H9 (cell line): ENCODE data around the gene PSMB7. TPM values are rescaled to one million over a fixed set of nuclear protein-coding genes. Genes with fewer than 3 reads are reported as not detected.

Experiments
- DNase-seq: peaks from one replicate; pipeline ENCODE4 v3.0.0-alpha.2; 2017
- H2AFZ ChIP-seq: one replicate; pipeline ENCODE4 v1.6.1; 2013; ENCODE audit warnings: mild to moderate bottlenecking, low read length, control low read depth, moderate library complexity
- H2AK5ac ChIP-seq: 2 replicates; pipeline ENCODE4 v1.6.1; 2013; ENCODE audit warnings: low read length, control low read depth, mixed read lengths; ENCODE audit not compliant: insufficient read length
- H2BK120ac ChIP-seq: one replicate; pipeline ENCODE4 v1.6.1; 2013; ENCODE audit warnings: low read depth, mild to moderate bottlenecking, low read length, control low read depth, inconsistent platforms; ENCODE audit not compliant: poor library complexity, severe bottlenecking
- H2BK12ac ChIP-seq: 2 replicates; pipeline ENCODE4 v1.6.1; 2013; ENCODE audit warnings: low read length, control low read depth, mixed read lengths, low read depth; ENCODE audit not compliant: insufficient read length
- H2BK15ac ChIP-seq: 2 replicates; pipeline ENCODE4 v1.6.1; 2013; ENCODE audit warnings: low read depth, low read length, control low read depth
- H2BK20ac ChIP-seq: one replicate; pipeline ENCODE4 v1.6.1; 2013; ENCODE audit warnings: low read depth, mild to moderate bottlenecking, low read length, control low read depth, inconsistent platforms; ENCODE audit not compliant: poor library complexity, severe bottlenecking
- H2BK5ac ChIP-seq: 2 replicates; pipeline ENCODE4 v1.6.1; 2013; ENCODE audit warnings: low read length, control low read depth, mixed read lengths; ENCODE audit not compliant: insufficient read length
- H3K14ac ChIP-seq: 2 replicates; pipeline ENCODE4 v1.6.1; 2013; ENCODE audit warnings: low read length, control low read depth; ENCODE audit not compliant: insufficient read depth
- H3K18ac ChIP-seq: 2 replicates; pipeline ENCODE4 v1.6.1; 2013; ENCODE audit warnings: low read depth, mild to moderate bottlenecking, mixed read lengths, low read length, control low read depth; ENCODE audit not compliant: insufficient read length
- H3K23ac ChIP-seq: 2 replicates; pipeline ENCODE4 v1.6.1; 2013; ENCODE audit warnings: low read length, control low read depth, mixed read lengths, low read depth; ENCODE audit not compliant: insufficient read length
- H3K23me2 ChIP-seq: 2 replicates; pipeline ENCODE4 v1.6.1; 2013; ENCODE audit warnings: low read depth, mild to moderate bottlenecking, mixed read lengths, low read length, control low read depth; ENCODE audit not compliant: insufficient read length, poor library complexity, severe bottlenecking
- H3K27ac ChIP-seq: 2 replicates; pipeline ENCODE4 v1.5.1; 2013; ENCODE audit warnings: low read length, control low read depth, mixed read lengths, low read depth; ENCODE audit not compliant: insufficient read length
- H3K27me3 ChIP-seq: 2 replicates; pipeline ENCODE4 v1.6.1; 2013; ENCODE audit warnings: low read length, control low read depth, inconsistent platforms; ENCODE audit not compliant: insufficient read depth
- H3K4ac ChIP-seq: 2 replicates; pipeline ENCODE4 v1.6.1; 2013; ENCODE audit warnings: low read depth, mild to moderate bottlenecking, control low read depth, inconsistent platforms, low read length, moderate library complexity
- H3K4me1 ChIP-seq: 2 replicates; pipeline ENCODE4 v1.6.1; 2013; ENCODE audit warnings: low read length, control low read depth, inconsistent platforms; ENCODE audit not compliant: insufficient read depth
- H3K4me2 ChIP-seq: 2 replicates; pipeline ENCODE4 v1.6.1; 2013; ENCODE audit warnings: low read length, control low read depth, mixed read lengths; ENCODE audit not compliant: insufficient read length, insufficient read depth
- H3K56ac ChIP-seq: 2 replicates; pipeline ENCODE4 v1.6.1; 2013; ENCODE audit warnings: low read depth, mild to moderate bottlenecking, mixed read lengths, low read length, control low read depth; ENCODE audit not compliant: insufficient read length
- H3K79me1 ChIP-seq: 2 replicates; pipeline ENCODE4 v1.6.1; 2013; ENCODE audit warnings: low read depth, mild to moderate bottlenecking, moderate library complexity, low read length, control low read depth, inconsistent platforms; ENCODE audit not compliant: insufficient read depth, poor library complexity, severe bottlenecking
- H3K79me2 ChIP-seq: 2 replicates; pipeline ENCODE4 v1.6.1; 2013; ENCODE audit warnings: low read length, control low read depth, inconsistent platforms; ENCODE audit not compliant: insufficient read depth
- H3K9ac ChIP-seq: 2 replicates; pipeline ENCODE4 v1.6.1; 2013; ENCODE audit warnings: low read length, control low read depth, mixed read lengths; ENCODE audit not compliant: insufficient read length; ENCODE audit errors: extremely low read depth
- H3K9me3 ChIP-seq: one replicate; pipeline ENCODE4 v1.6.1; 2013; ENCODE audit warnings: low read depth, low read length, inconsistent platforms; ENCODE audit not compliant: control insufficient read depth
- H3T11ph ChIP-seq: one replicate; pipeline ENCODE4 v1.6.1; 2013; ENCODE audit warnings: mild to moderate bottlenecking, low read length, control low read depth, inconsistent platforms
- H4K20me1 ChIP-seq: one replicate; pipeline ENCODE4 v1.6.1; 2013; ENCODE audit not compliant: control insufficient read depth, insufficient read length, insufficient read depth
- H4K5ac ChIP-seq: 2 replicates; pipeline ENCODE4 v1.6.1; 2013; ENCODE audit warnings: low read depth, mild to moderate bottlenecking, mixed read lengths, low read length, control low read depth; ENCODE audit not compliant: insufficient read length
- H4K8ac ChIP-seq: replicated peaks from 2 replicates; pipeline ENCODE4 v1.6.1; 2013; ENCODE audit warnings: low read length, control low read depth, mixed read lengths, low read depth; ENCODE audit not compliant: insufficient read length
- H4K91ac ChIP-seq: 2 replicates; pipeline ENCODE4 v1.6.1; 2013; ENCODE audit warnings: low read depth, mild to moderate bottlenecking, moderate library complexity, mixed read lengths, low read length, control low read depth; ENCODE audit not compliant: insufficient read length
- H3K27ac Mint-ChIP-seq, 3 experiments: 2 replicates in 2 of 3; 3 replicates in 1 of 3; pipeline ENCODE4 v1.8.0; 2020 to 2021; ENCODE audit warnings: mixed read lengths in 3 of 3, mild to moderate bottlenecking in 1 of 3, moderate library complexity in 1 of 3
- H3K27me3 Mint-ChIP-seq: 2 replicates; pipeline ENCODE4 v1.8.0; 2021; ENCODE audit warnings: low read depth, mild to moderate bottlenecking, moderate library complexity, mixed read lengths
- H3K36me3 Mint-ChIP-seq, 3 experiments: 2 replicates in 2 of 3; 3 replicates in 1 of 3; pipeline ENCODE4 v1.8.0; 2020 to 2021; ENCODE audit warnings: low read depth in 3 of 3, mixed read lengths in 3 of 3; ENCODE audit not compliant: insufficient read depth in 1 of 3
- H3K4me1 Mint-ChIP-seq, 2 experiments: 2 replicates each; pipeline ENCODE4 v1.8.0; 2020; ENCODE audit warnings: mixed read lengths in 2 of 2
- H3K4me3 Mint-ChIP-seq, 2 experiments: 2 replicates in 1 of 2; 3 replicates in 1 of 2; pipeline ENCODE4 v1.8.0; 2020 to 2021; ENCODE audit warnings: mild to moderate bottlenecking in 2 of 2, mixed read lengths in 2 of 2, moderate library complexity in 1 of 2
- H3K9me3 Mint-ChIP-seq, 2 experiments: 2 replicates in 1 of 2; 3 replicates in 1 of 2; pipeline ENCODE4 v1.8.0; 2020; ENCODE audit warnings: mild to moderate bottlenecking in 2 of 2, mixed read lengths in 2 of 2, moderate library complexity in 1 of 2
- CTCF ChIP-seq: fragments of 200-600 bp; sonication (generic); conservative IDR thresholded peaks from 3 replicates; pipeline ENCODE4 v1.8.0; 2021; ENCODE audit warnings: antibody characterized with exemption, mild to moderate bottlenecking
- WGBS: extraction: QIAGEN DNeasy Blood & Tissue Kit; methylation state at CpG from one replicate; pipeline ENCODE4 v1.1.7; 2013; ENCODE audit warnings: missing lambda C conversion rate, low lambda C conversion rate, mixed read lengths; ENCODE audit not compliant: insufficient read length; ENCODE audit errors: extremely low coverage; 5-methylcytosine and 5-hydroxymethylcytosine counted together
- total RNA-seq: library from RNA; stranded (reverse); gene quantifications from 2 replicates; pipeline ENCODE4 v1.2.1, GENCODE V29; 2021

The PSMB7 gene
- total RNA-seq, 1 experiment from 2014 or later = 209 TPM

GRCh38 chr9:124386201-124386600, 29.0 kb downstream of the PSMB7 start:
- Mint-ChIP-seq H3K27ac (no peak overlapping the region; a peak in 1 of 7 replicates), H3K4me3 (no peak overlapping the region), H3K36me3 (peaks cover 5 to 19% (median 14%) of the 10 kb centered on the region in 3 experiments; a peak in 6 of 7 replicates), H3K9me3 (no peaks in the 10 kb centered on the region), H3K27me3 (no peaks in the 10 kb centered on the region), H3K4me1 (peaks cover 16 to 26% of the 10 kb centered on the region in 2 experiments)
- Histone ChIP-seq H3K4me1 (no peaks in the 10 kb centered on the region), H3K18ac (no peak overlapping the region), H3K4me2 (no peak overlapping the region), H4K20me1 (no peaks in the 10 kb centered on the region), H3K4ac (no peak overlapping the region), H3K9me3 (no peaks in the 10 kb centered on the region), H2BK120ac (no peak overlapping the region), H2AK5ac (no peak overlapping the region), H3K23ac (no peak overlapping the region), H3K56ac (no peak overlapping the region), H3K27ac (no peak overlapping the region), H2BK5ac (no peak overlapping the region), H3K79me2 (peaks cover 12% of the 10 kb centered on the region; the same call in 1 of the 2 replicates), H3K23me2 (no peaks in the 10 kb centered on the region), H4K5ac (no peak overlapping the region), H3K9ac (no peak overlapping the region), H2AFZ (no peak overlapping the region), H2BK12ac (no peak overlapping the region), H4K91ac (no peak overlapping the region), H2BK15ac (no peak overlapping the region), H3K27me3 (no peaks in the 10 kb centered on the region), H3T11ph (no peak overlapping the region), H3K79me1 (peaks cover 11% of the 10 kb centered on the region), H2BK20ac (no peak overlapping the region), H3K14ac (no peak overlapping the region), H4K8ac (no peak overlapping the region)
- no CpG with 5 or more reads among the region's 3 CpGs for WGBS
- DNase-seq = no peak
- no peak for TF ChIP-seq CTCF
